Omental fat pad (tissue), 4 donors: Measurements from ENCODE around the gene WDHD1. TPM values are rescaled to one million over a fixed set of nuclear protein-coding genes. Genes with fewer than 3 reads are reported as not detected.
"Not testable (repeated sequence)": the region's sequence is repeated elsewhere in the genome, so short reads cannot be mapped to it uniquely, and the experiment has no call there.

ENCODE experiments used
- ATAC-seq: fragments of 150-250 bp; one replicate; pipeline ENCODE4 v1.9.1; 2016; ENCODE audit warnings: mild to moderate bottlenecking, moderate library complexity; ENCODE audit not compliant: low FRiP score
- DNase-seq: peaks from one replicate; pipeline ENCODE4 v3.0.0-alpha.2; 2019; ENCODE audit warnings: low spot score
- total RNA-seq, 4 donors: library from RNA; depleted of rRNA; stranded (reverse); fragments of >200 nt; gene quantifications; one replicate each; pipeline ENCODE4 v1.1.0, GENCODE V29; 2016
- TF ChIP-seq, protein P1 (sequence below), 3 donors: fragments of 450-650 bp; IDR thresholded peaks; one replicate each; pipeline ENCODE4 v1.5.1; 2016 to 2017; ENCODE audit warnings: antibody characterized with exemption in 3 of 3, mild to moderate bottlenecking in 3 of 3, moderate library complexity in 2 of 3

WDHD1 gene
- total RNA-seq, 4 donors from 2014 or later, result 1.4 to 2.0 (median 1.6) TPM

DNA sequence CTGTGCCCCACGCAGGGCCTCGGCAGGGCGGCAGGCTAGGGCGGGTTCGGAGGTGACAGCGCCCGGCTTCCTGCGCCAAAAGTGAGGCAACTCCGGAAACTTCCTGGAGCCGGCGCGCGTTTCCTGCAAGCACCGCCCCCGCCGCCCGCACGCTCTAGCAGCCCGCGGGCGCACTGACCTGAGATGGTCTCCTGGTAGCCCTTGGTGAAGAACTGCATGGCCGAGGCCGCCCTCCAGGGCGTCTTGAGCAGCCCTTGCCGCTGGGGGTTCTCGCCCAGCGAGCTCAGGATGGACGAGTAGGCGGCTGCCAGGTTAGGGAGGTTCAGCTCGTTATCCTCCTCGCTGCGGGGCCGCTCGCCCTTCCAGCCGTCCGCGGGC lies 124.8 kb downstream of the WDHD1 start:
- TF ChIP-seq, protein P1, sequence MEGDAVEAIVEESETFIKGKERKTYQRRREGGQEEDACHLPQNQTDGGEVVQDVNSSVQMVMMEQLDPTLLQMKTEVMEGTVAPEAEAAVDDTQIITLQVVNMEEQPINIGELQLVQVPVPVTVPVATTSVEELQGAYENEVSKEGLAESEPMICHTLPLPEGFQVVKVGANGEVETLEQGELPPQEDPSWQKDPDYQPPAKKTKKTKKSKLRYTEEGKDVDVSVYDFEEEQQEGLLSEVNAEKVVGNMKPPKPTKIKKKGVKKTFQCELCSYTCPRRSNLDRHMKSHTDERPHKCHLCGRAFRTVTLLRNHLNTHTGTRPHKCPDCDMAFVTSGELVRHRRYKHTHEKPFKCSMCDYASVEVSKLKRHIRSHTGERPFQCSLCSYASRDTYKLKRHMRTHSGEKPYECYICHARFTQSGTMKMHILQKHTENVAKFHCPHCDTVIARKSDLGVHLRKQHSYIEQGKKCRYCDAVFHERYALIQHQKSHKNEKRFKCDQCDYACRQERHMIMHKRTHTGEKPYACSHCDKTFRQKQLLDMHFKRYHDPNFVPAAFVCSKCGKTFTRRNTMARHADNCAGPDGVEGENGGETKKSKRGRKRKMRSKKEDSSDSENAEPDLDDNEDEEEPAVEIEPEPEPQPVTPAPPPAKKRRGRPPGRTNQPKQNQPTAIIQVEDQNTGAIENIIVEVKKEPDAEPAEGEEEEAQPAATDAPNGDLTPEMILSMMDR (IDR thresholded peaks at IDR 0.05), result no peak
- ATAC-seq (peak; percentile 75), DNase-seq (peak; percentile 71)

DNA sequence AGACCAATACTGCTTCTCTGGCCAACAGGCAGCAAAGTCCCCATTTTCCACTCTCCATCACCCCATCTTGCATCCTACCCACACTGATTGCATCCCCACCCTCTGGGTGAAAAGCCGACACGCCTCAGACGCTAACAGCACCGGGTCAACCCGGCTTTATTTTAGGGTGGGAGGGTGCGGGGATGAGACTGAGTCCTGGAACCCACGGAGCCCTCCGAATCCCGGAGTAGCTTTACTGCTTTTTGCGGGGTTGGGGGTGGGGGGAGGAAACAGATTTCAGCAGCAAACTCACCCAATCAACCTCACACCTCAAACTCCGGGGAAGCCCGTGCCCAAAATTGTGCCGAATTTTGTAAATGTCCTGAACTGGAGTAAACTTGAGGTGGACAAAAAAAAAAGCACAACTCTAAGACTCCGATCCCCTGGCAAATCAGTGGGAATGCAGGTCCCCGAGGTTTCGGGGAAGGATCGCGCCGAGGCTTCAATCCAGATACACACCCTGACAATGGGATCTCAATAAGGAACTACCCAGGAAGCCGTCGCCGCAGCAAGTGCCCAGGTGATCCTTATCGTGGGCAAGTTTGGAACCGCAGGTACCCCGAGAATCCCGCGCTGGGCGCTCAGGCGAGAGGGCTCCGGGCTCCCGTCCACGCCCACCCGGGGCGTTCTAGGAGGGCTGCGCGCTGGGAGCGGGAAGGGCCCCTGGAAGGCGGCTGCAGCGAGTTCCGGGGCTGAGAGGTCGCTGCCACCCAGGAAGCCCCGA lies 125.3 kb downstream of the WDHD1 start:
- no peak for DNase-seq

DNA sequence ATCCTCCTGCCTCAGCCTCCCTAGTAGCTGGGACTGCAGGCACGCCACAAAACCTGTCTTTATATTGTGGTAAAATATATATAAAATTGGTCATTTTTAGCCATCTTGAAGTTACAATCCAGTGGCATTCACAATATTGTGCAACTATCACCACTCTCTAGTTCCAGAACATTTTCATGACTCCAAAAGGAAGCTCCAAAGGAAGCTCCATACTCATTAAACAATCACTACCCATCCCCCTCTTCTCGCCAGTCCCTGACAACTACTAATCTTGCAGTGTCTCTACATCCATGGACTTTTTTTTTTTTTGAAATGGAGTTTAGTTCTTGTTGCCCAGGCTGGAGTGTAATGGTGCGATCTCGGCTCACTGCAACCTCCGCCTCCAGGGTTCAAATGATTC lies 127.3 kb downstream of the WDHD1 start:
- ATAC-seq, result no peak
- TF ChIP-seq, protein P1 (IDR thresholded peaks at IDR 0.05), result no peak

More for the DNA sequence above, 125.3 kb downstream of the WDHD1 start:
- TF ChIP-seq, protein P1 (IDR thresholded peaks at IDR 0.05), result no peak
- no peak for ATAC-seq

DNA sequence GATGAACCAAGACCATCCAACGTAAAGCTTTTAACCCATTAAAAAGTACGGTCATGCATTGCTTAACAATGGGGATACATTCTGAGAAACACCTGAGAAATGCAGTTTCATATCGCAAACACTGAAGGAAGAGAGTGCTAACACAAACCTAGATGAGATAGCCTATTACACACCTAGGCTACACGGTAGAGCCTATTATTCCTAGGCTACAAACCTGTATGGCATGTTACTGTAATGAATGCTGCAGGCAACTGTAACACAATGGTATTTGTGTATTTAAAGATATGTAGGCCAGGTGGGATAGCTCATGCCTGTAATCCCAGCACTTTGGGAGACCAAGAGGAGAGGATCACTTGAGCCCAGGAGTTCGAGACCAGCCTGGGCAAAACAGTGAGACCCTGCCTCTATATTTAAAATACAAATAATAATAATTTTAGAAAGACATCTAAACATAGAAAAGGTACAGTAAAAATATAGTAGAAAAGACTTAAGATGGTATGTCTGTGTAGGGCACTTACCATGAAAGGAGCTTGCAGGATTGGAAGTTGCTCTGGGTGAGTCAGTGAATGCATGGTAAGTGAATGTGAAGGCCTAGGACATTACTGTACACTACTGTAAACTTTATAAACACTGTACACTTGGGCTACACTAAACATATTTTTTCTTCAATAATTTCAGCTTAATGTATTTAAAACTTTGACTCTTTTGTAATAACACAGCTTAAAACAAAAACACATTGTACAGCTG lies 128.9 kb downstream of the WDHD1 start:
- not testable (repeated sequence) for ATAC-seq

More for the DNA sequence above, 127.3 kb downstream of the WDHD1 start:
- DNase-seq, result no peak

DNA sequence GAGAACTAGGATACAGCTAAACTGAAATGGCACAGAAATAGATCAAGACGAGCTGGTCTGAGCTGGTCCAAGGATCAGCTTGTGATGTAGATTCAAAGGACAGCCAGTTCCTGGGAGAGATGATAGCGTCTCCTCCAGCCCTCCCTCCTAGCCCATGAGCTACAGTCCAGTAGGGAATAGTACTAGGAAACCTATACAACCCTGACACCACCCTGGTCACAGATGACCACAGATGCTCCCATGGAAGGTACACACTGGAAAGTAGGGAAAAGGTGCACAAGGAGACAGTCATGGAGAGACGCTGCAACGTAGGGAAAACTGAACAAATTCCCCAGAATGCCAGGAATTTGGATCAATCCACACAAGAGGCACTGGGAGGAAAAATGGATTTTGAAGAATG lies 131.2 kb downstream of the WDHD1 start:
- no peak for ATAC-seq
- DNase-seq, result no peak
- TF ChIP-seq, protein P1 (IDR thresholded peaks at IDR 0.05), result no peak

More for the DNA sequence above, 128.9 kb downstream of the WDHD1 start:
- not testable (repeated sequence) for DNase-seq

DNA sequence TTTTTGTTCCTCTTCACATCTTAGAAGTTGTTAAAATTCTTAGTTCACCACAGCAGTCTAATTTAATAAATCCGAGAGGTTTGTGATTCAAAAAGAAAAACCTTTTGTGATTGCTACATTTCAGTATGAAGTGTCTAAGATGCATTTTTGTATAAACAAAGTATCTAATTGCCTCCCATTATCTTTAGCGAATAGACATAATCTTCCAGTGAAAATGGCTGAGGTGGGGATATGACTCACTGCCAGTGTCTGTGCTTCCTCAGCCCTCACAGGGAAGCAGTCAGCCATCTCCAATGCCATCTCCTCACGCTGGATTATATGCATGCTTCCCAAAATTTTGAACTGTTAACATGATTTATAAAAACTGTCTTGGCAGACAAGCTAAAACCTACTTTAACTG lies 131.9 kb downstream of the WDHD1 start:
- ATAC-seq (no peak), DNase-seq (no peak)
- TF ChIP-seq, protein P1 (IDR thresholded peaks at IDR 0.05), result no peak

DNA sequence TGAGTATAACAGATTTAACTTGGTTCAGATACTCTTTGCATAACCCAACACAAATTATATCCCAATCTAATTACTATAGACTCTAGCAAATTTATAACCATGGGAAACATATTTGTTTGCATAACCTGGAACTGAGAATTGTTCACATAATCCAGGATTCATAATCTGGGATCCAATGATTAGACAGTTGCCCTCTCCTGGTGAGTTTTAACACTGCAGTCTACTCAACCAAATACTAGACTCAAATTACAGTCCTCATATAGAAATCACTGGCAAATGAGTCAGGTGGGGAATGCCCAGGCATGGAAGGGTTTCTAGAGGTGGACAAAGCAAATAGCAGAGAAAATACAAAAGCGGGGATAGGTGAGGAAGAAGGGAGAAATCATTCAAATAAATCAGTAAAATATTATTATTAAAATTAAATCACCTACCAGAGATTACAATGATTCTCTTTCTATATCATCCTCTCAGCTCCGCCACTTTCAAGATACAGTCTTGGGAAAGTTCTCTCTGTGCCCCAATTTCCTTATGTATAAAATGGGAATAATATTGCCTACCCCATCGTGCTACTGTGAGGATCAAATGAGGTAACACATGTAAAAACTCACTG lies 133.6 kb downstream of the WDHD1 start:
- TF ChIP-seq, protein P1 (IDR thresholded peaks at IDR 0.05), result no peak
- DNase-seq (no peak), ATAC-seq (peak; percentile 91)
